Lower lobe of right lung (tissue), 2 donors: ENCODE data around the gene NTM. TPM values are rescaled to one million over a fixed set of nuclear protein-coding genes. Genes with fewer than 3 reads are reported as not detected.
"Not testable (repeated sequence)": the region's sequence is repeated elsewhere in the genome, so short reads cannot be mapped to it uniquely, and the experiment has no call there.

ENCODE experiments used
- ATAC-seq, 2 donors: fragments of 200-7000 bp; cut with Tn5 transposase; one replicate each; pipeline ENCODE4 v1.9.1; 2020 to 2022; ENCODE audit warnings: mild to moderate bottlenecking in 2 of 2, moderate library complexity in 2 of 2
- DNase-seq: peaks from one replicate; pipeline ENCODE4 v3.0.0-alpha.2; 2020
- H3K27ac ChIP-seq: fragments of 200-600 bp; one replicate; pipeline ENCODE4 v1.8.0; 2022
- H3K27me3 ChIP-seq: fragments of 200-600 bp; one replicate; pipeline ENCODE4 v1.8.0; 2022; ENCODE audit warnings: low read depth
- H3K36me3 ChIP-seq: fragments of 200-600 bp; one replicate; pipeline ENCODE4 v1.8.0; 2022; ENCODE audit warnings: mild to moderate bottlenecking
- H3K4me1 ChIP-seq: fragments of 200-600 bp; one replicate; pipeline ENCODE4 v1.8.0; 2022
- H3K4me3 ChIP-seq: fragments of 200-600 bp; one replicate; pipeline ENCODE4 v1.8.0; 2022; ENCODE audit warnings: mild to moderate bottlenecking
- H3K9me3 ChIP-seq: fragments of 200-600 bp; one replicate; pipeline ENCODE4 v1.8.0; 2022
- intact Hi-C: fragments of 100-400 bp; cut with DNase I; formaldehyde crosslinking; loops from one replicate; pipeline ENCODE4 v1.11.0; 2022
- total RNA-seq: library from RNA; stranded (reverse); fragmentation: NEBNext Ultra II Directional; extraction: Animal tissue kit (Norgen Biotek cat#: 25700); gene quantifications from one replicate; pipeline ENCODE4 v1.2.1, GENCODE V29; 2021
- TF ChIP-seq, protein P1 (sequence below): fragments of 200-600 bp; IDR thresholded peaks from one replicate; pipeline ENCODE4 v1.8.0; 2022; ENCODE audit warnings: antibody characterized with exemption, mild to moderate bottlenecking
- donor health status: DM: no; HTN: yes; CAD: no; lungs with severe emphysema.

The NTM gene
- total RNA-seq, 1 donor from 2014 or later: 2.3 TPM

DNA sequence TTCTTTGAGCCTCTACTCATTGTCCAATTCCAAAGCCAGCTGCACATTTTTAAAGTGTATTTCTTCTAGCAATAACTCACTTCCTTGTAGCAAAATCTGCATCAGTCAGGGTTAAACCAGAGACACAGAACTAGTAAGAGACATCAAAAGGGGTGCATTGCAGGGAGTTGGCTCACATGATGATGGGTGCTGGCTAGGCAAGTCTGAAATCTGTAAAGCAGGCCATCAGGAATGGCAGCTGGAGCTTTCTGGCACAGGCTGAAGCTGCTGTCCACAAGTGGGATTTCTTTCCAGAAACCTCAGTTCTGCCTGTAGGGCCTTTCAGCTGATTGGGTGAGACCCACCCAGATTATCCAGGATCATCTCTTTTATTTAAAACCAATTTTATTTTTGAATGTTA lies 698.1 kb downstream of the NTM start:
- Histone ChIP-seq H3K4me1 (peaks cover 7% of the 10 kb centered on the region), H3K9me3 (no peaks in the 10 kb centered on the region), H3K27ac (no peak overlapping the region), H3K4me3 (no peak overlapping the region), H3K27me3 (no peaks in the 10 kb centered on the region), H3K36me3 (no peaks in the 10 kb centered on the region)
- no peak for ATAC-seq
- intact Hi-C loops: no loop called here
- DNase-seq: no peak
- TF ChIP-seq, protein P1, sequence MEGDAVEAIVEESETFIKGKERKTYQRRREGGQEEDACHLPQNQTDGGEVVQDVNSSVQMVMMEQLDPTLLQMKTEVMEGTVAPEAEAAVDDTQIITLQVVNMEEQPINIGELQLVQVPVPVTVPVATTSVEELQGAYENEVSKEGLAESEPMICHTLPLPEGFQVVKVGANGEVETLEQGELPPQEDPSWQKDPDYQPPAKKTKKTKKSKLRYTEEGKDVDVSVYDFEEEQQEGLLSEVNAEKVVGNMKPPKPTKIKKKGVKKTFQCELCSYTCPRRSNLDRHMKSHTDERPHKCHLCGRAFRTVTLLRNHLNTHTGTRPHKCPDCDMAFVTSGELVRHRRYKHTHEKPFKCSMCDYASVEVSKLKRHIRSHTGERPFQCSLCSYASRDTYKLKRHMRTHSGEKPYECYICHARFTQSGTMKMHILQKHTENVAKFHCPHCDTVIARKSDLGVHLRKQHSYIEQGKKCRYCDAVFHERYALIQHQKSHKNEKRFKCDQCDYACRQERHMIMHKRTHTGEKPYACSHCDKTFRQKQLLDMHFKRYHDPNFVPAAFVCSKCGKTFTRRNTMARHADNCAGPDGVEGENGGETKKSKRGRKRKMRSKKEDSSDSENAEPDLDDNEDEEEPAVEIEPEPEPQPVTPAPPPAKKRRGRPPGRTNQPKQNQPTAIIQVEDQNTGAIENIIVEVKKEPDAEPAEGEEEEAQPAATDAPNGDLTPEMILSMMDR: no peak

DNA sequence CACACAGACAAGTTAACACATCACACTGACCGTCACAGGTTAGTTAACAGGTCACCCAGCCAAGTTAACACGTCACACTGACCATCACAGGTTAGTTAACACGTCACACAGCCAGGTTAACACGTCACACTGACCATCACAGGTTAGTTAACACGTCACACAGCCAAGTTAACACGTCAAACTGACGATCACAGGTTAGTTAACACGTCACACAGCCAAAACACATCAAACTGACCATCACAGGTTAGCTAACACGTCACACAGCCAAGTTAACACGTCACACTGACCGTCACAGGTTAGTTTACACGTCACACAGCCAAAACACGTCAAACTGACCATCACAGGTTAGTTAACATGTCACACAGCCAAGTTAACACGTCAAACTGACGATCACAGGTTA lies 699.2 kb downstream of the NTM start:
- H3K9me3 ChIP-seq, H3K27ac ChIP-seq, H3K27me3 ChIP-seq, H3K4me3 ChIP-seq, H3K36me3 ChIP-seq, DNase-seq, ATAC-seq, H3K4me1 ChIP-seq, intact Hi-C loops: not testable (repeated sequence)

DNA sequence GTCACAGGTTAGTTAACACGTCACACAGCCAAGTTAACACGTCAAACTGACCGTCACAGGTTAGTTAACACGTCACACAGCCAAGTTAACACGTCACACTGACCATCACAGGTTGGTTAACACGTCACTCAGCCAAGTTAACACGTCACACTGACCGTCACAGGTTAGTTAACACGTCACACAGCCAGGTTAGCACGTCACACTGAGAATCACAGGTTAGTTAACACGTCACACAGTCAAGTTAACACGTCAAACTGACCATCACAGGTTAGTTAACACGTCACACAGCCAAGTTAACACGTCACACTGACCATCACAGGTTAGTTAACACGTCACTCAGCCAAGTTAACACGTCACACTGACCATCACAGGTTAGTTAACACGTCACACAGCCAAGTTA lies 700.5 kb downstream of the NTM start:
- H3K9me3 ChIP-seq, H3K4me1 ChIP-seq, DNase-seq, H3K27ac ChIP-seq, H3K36me3 ChIP-seq, H3K27me3 ChIP-seq, H3K4me3 ChIP-seq, intact Hi-C loops, ATAC-seq: not testable (repeated sequence)

DNA sequence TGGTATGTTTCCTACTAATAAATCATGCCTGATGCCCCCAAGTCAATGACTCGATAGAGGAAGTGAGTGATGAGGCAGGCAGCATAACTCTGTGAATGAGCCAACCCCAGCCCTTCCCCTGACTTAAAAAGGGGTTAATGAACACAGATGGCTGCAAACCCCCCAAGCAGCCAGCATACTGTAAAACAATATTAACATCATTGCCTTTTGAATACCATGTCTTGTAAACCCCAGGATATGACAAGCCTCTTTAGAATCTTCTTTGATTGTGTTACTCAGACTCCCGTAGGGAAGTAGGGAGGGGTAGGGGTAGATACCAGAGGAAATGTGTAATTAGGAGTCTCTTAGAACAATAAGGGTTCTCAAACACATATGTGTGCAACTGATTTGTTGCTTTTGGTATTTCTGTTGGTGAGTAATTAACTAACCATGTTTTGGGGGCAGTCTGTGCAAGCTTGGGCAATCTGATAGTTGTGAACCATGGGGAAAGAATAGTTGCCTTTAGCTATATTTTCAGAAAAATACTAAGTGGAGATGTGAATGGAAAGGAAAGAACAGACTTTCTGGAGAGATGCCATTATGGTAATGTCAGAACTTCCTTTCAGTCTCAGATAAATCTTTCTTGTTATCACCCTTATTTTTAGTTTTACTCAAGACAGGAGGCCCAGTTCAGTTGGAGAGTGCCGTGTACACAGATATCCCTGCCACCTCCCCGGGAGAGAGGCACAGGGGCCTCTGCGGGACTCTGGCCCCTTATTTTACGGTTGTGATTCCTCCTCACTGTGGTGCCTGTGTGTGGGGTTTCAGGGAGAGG lies 701.8 kb downstream of the NTM start:
- intact Hi-C loops: no loop called here
- Histone ChIP-seq H3K27me3 (no peaks in the 10 kb centered on the region), H3K9me3 (no peaks in the 10 kb centered on the region), H3K36me3 (no peaks in the 10 kb centered on the region), H3K27ac (no peak overlapping the region), H3K4me3 (no peak overlapping the region), H3K4me1 (no peaks in the 10 kb centered on the region)
- DNase-seq (no peak), ATAC-seq (peak in 1 of 2 donors; percentile 41)
- TF ChIP-seq, protein P1: no peak

DNA sequence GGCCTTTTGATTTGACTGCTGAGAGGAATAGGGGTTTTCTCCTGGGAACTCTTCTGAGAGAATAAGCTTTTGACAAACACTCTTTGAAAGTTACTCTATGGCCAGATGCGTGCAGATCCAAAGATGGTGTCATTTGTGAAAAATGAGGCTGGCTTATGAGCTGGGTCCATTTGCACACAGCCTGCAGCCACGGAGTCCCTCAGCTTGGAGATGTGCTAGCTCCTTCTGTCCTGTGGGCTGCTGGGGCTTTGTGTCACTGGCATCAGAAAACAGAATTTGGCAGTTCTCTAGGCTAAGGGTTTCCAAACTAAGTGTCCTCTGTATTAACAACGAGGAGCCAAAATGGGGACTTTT lies 702.4 kb downstream of the NTM start:
- Histone ChIP-seq H3K27me3 (no peaks in the 10 kb centered on the region), H3K9me3 (no peaks in the 10 kb centered on the region), H3K27ac (no peak overlapping the region), H3K4me3 (no peak overlapping the region), H3K4me1 (no peaks in the 10 kb centered on the region), H3K36me3 (no peaks in the 10 kb centered on the region)
- ATAC-seq: no peak
- TF ChIP-seq, protein P1: no peak
- intact Hi-C loops: no loop called here
- no peak for DNase-seq

DNA sequence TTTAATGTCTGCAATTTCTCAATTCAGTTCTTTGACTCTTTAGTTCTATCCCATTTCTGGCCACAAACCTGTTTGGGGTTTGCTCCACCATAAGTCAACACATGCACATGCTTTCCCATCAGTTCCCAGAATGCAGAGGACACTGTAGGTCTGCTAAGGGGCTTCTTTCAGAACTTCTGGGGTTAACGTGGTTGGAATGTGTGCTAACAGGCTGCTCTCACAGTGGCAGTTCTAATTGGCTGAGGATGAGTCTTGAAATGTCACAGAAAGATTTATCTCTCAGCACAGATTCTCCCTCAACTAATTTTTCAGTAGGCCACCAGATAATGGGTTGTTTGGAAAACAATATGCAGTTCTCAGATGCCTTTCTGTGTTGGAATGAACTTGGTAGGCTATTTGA lies 703.4 kb downstream of the NTM start:
- Histone ChIP-seq H3K36me3 (no peaks in the 10 kb centered on the region), H3K27ac (no peak overlapping the region), H3K27me3 (no peaks in the 10 kb centered on the region), H3K4me3 (no peak overlapping the region), H3K4me1 (no peaks in the 10 kb centered on the region), H3K9me3 (no peaks in the 10 kb centered on the region)
- DNase-seq: no peak
- TF ChIP-seq, protein P1: no peak
- intact Hi-C loops: no loop called here
- ATAC-seq: no peak
